WERI-Rb-1 (cell line): ENCODE data around the gene UCHL3.

Experiments
- DNase-seq: peaks from one replicate; pipeline ENCODE4 v3.0.0-alpha.2; 2020
- H3K27ac ChIP-seq: fragments of 250-450 bp; sonication (Bioruptor Pico); 2 replicates; pipeline ENCODE4 v1.5.1; 2020; ENCODE audit warnings: mild to moderate bottlenecking, moderate library complexity
- H3K27me3 ChIP-seq: fragments of 250-450 bp; sonication (Bioruptor Pico); 2 replicates; pipeline ENCODE4 v1.5.1; 2021; ENCODE audit warnings: mild to moderate bottlenecking, low read depth, moderate library complexity; ENCODE audit not compliant: insufficient read depth, severe bottlenecking
- H3K36me3 ChIP-seq: fragments of 250-450 bp; sonication (Bioruptor Pico); 2 replicates; pipeline ENCODE4 v1.5.1; 2020; ENCODE audit warnings: mild to moderate bottlenecking, moderate library complexity
- H3K4me3 ChIP-seq: 2 replicates; pipeline ENCODE4 v1.5.1; 2011; ENCODE audit warnings: low read depth, mild to moderate bottlenecking, control low read depth, low read length
- H3K9me3 ChIP-seq: fragments of 250-450 bp; sonication (Bioruptor Pico); 2 replicates; pipeline ENCODE4 v1.5.1; 2021; ENCODE audit warnings: mild to moderate bottlenecking, moderate library complexity; ENCODE audit not compliant: severe bottlenecking
- TF ChIP-seq, protein P1 (sequence below): IDR thresholded peaks from 2 replicates; pipeline ENCODE4 v1.5.1; 2011; ENCODE audit warnings: low read depth, mild to moderate bottlenecking, control low read depth, inconsistent platforms, low read length

The UCHL3 gene

DNA sequence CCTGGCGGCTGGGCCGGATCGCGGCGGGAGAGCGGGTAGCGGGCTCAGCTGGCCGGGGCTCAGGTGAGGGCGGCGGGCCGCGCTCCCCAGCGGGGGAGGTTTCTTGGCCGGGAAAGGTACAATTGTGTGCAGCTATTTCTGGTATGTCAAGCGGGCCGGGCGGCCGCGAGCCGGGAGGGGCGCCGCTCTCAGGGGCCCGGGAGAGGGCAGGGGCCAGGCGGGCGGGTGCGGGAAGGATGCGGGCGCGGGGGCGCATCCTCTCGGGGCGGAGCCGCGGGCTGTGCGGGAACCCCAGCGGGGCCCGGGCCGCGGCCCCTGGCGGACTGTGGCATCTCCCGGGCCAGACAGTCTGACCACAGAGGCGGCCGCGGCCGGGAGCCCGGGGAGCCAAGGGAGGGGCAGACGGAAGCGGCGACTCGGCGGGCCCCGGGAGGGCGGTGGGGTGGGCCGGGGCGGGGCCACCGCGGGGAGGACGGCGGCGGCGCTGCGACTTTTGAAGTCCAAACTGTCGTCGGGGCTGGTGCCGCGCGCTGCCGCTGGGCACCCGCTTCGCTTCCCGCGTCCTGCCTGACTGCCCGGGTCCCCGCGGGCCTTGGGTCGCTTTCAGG is 86.3 kb downstream of the UCHL3 start, which contains the start of gene LMO7:
Gene LMO7, plus strand, starts transcription at position 503 of the 608 bp plus-strand sequence. CDS start 328 bp downstream, outside the sequence.
- no peaks in the 10 kb centered on the region for H3K36me3 ChIP-seq
- peak; percentile 40 for DNase-seq
- TF ChIP-seq, protein P1, sequence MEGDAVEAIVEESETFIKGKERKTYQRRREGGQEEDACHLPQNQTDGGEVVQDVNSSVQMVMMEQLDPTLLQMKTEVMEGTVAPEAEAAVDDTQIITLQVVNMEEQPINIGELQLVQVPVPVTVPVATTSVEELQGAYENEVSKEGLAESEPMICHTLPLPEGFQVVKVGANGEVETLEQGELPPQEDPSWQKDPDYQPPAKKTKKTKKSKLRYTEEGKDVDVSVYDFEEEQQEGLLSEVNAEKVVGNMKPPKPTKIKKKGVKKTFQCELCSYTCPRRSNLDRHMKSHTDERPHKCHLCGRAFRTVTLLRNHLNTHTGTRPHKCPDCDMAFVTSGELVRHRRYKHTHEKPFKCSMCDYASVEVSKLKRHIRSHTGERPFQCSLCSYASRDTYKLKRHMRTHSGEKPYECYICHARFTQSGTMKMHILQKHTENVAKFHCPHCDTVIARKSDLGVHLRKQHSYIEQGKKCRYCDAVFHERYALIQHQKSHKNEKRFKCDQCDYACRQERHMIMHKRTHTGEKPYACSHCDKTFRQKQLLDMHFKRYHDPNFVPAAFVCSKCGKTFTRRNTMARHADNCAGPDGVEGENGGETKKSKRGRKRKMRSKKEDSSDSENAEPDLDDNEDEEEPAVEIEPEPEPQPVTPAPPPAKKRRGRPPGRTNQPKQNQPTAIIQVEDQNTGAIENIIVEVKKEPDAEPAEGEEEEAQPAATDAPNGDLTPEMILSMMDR, result no peak
- no peaks in the 10 kb centered on the region for H3K27me3 ChIP-seq
- H3K9me3 ChIP-seq, result no peaks in the 10 kb centered on the region
- H3K4me3 ChIP-seq, result peak within 1 kb of the TSS; percentile 77
- no peak within 1 kb of the TSS; the same call in 1 of the 2 replicates for H3K27ac ChIP-seq

DNA sequence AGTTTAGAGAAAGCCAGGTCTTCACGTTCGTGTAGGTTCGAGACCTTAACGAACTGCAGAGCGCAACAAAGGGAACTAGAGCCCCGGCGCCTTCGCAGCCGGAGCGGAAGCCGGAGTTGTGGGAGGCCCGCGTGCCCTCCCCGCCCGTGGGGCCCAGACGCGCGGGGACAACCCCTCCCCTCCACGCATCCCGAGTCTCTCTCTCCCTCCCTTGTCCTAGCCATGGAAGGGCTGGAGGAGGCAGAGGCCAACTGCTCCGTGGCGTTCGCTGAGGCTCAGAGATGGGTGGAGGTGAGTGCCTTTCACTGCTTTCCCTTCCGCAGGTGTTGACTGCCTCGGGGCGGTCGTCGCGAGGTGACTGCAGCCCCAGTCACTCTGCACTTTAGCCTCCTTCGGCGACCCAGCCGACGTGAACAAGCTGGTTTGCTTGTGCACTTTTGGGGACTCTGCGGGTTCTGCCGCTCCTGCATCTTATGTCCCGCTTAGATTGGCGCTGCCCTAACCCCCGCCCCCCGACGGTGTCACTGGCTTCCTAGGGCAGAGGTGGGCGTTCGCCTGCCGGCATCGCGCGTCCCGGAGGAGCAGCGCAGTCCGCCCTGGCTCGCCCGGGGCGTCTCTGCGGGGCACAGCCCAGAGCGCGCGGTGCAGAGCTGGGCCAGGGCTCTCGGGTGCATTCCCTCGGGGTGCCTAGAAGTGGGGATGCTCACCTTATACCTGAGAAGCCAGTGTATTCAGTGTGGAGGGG is 87.0 kb downstream of the UCHL3 start:
- Histone ChIP-seq H3K36me3 (no peaks in the 10 kb centered on the region), H3K27ac (no peak overlapping the region; the same call in 1 of the 2 replicates), H3K4me3 (peak overlapping the region; percentile 77), H3K27me3 (no peaks in the 10 kb centered on the region), H3K9me3 (no peaks in the 10 kb centered on the region)
- DNase-seq, result peak; percentile 20
- TF ChIP-seq, protein P1, result no peak

DNA sequence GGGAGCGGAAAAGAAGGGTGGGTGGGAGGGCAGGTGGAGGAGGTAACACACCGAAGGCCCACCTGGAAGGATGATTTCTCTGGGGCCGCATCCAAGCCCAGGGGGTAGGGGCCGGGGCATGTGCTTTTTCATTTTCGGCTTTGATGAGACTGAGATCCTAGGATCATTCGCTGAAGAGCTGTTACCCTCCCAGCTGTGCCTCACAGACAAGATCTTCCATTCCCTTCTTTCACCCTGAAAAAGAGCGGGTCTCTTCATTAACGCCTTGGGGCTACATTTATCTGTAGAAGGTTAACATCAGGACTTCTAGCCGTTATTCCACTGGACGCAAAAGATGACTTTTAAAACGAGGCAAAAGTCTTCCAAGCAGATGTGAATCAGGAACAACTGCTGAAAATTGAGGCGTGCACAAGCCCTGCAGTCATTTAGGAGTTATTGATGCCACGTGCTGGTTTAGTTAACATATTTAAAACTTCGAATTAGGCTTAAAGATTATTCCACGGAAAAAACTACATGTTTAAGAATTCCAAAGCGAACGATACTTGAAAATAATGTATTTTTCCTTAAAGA is 87.7 kb downstream of the UCHL3 start:
- no peak overlapping the region for H3K27ac ChIP-seq
- no peaks in the 10 kb centered on the region for H3K27me3 ChIP-seq
- peak overlapping the region; percentile 77; the same call in 1 of the 2 replicates for H3K4me3 ChIP-seq
- H3K36me3 ChIP-seq, result no peaks in the 10 kb centered on the region
- no peak for DNase-seq
- H3K9me3 ChIP-seq, result no peaks in the 10 kb centered on the region
- TF ChIP-seq, protein P1, result no peak

DNA sequence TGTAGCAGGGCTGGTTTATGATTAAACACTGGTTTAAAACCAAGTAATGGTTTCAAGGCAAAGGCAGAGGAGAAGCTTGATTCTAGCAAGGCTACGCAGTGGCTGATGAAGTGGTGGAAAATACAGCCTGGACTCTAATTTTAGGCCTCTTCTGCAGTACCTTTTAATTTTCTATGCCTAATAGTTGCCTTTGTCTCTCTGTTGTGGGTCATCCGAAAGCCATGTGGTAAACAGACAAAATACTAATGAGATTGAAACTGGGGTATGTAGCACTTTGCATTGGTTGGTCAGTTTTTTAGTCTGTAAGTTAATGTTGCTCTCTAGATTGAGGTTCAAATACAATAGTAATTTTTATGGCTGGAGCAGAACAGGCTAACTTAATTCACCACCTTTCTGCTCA is 89.9 kb downstream of the UCHL3 start:
- Histone ChIP-seq H3K36me3 (no peaks in the 10 kb centered on the region), H3K4me3 (no peak overlapping the region), H3K9me3 (no peaks in the 10 kb centered on the region), H3K27ac (no peak overlapping the region), H3K27me3 (no peaks in the 10 kb centered on the region)
- TF ChIP-seq, protein P1, result no peak
- DNase-seq, result no peak

DNA sequence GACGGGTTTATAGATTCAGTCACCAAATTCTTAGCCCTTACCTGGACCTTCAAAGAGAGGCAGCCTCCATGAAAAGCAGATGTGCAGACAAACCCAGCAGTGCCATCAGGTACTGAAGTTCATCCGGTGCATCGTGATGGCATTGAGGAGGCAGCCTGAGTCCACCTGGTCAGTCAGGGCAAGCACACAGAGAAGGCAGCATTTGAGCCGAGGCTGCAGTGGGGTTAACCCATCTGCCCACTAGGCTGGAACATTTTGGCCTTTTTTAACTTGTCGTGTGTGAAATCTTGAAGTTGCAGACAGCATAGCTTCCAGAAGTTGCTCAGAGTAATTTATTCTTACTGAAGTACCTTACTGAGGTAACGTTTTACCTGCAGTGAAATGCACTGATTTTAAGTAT is 91.4 kb downstream of the UCHL3 start:
- Histone ChIP-seq H3K4me3 (no peak overlapping the region), H3K27me3 (no peaks in the 10 kb centered on the region), H3K36me3 (no peaks in the 10 kb centered on the region), H3K27ac (no peak overlapping the region), H3K9me3 (no peaks in the 10 kb centered on the region)
- DNase-seq, result no peak
- TF ChIP-seq, protein P1, result no peak
